CD4-positive, alpha-beta memory T cell (primary cell): Measurements from ENCODE around the gene CELA2B. TPM values are rescaled to one million over a fixed set of nuclear protein-coding genes. Genes with fewer than 3 reads are reported as not detected.

Experiments
- CTCF ChIA-PET: fragments of 350-600 bp; sonication (Branson Sonifier 250); formaldehyde crosslinking; loops from one replicate; lab custom pipeline; 2021; ENCODE audit warnings: inconsistent platforms; ENCODE audit not compliant: partially characterized antibody; lab: Charles Lee
- POLR2A ChIA-PET: fragments of 350-600 bp; sonication (Branson Sonifier 250); formaldehyde crosslinking; loops from one replicate; lab custom pipeline; 2021; ENCODE audit not compliant: partially characterized antibody; lab: Charles Lee
- DNase-seq, 5 donors: peaks; one replicate each; pipeline versions ENCODE4 v3.0.0 to v3.0.0-alpha.2; 2020 to 2022; ENCODE audit warnings: mixed read lengths in 1 of 5
- H3K27ac ChIP-seq: one replicate; pipeline ENCODE4 v1.7.0; 2013; ENCODE audit warnings: low read depth, low read length
- H3K27me3 ChIP-seq: 2 replicates; pipeline ENCODE4 v1.7.0; 2013; ENCODE audit warnings: mild to moderate bottlenecking, low read length, moderate library complexity; ENCODE audit not compliant: insufficient read depth
- H3K36me3 ChIP-seq: 2 replicates; pipeline ENCODE4 v1.7.0; 2013; ENCODE audit warnings: mild to moderate bottlenecking, low read length, moderate library complexity; ENCODE audit not compliant: insufficient read depth
- H3K4me1 ChIP-seq: 2 replicates; pipeline ENCODE4 v1.7.0; 2013; ENCODE audit warnings: mild to moderate bottlenecking, low read length, moderate library complexity; ENCODE audit not compliant: insufficient read depth
- H3K4me3 ChIP-seq, 2 donors: one replicate each; pipeline ENCODE4 v1.7.0; 2013; ENCODE audit warnings: low read length in 2 of 2, mild to moderate bottlenecking in 1 of 2
- H3K9me3 ChIP-seq, 2 donors: one replicate each; pipeline ENCODE4 v1.7.0; 2013; ENCODE audit warnings: low read length in 2 of 2, control low read depth in 1 of 2; ENCODE audit not compliant: control insufficient read depth in 1 of 2
- H3K27ac Mint-ChIP-seq, 7 donors: one replicate each; pipeline ENCODE4 v1.8.0; 2020 to 2021; ENCODE audit warnings: mixed read lengths in 7 of 7, mild to moderate bottlenecking in 6 of 7, inconsistent platforms in 3 of 7, moderate library complexity in 3 of 7
- H3K27me3 Mint-ChIP-seq, 2 donors: one replicate each; pipeline ENCODE4 v1.8.0; 2020 to 2021; ENCODE audit warnings: mixed read lengths in 2 of 2
- H3K36me3 Mint-ChIP-seq, 2 donors: one replicate each; pipeline ENCODE4 v1.8.0; 2020 to 2021; ENCODE audit warnings: mixed read lengths in 2 of 2, inconsistent platforms in 1 of 2, mild to moderate bottlenecking in 1 of 2
- H3K4me1 Mint-ChIP-seq, 4 donors: one replicate each; pipeline ENCODE4 v1.8.0; 2020 to 2021; ENCODE audit warnings: mixed read lengths in 4 of 4, mild to moderate bottlenecking in 1 of 4
- H3K4me3 Mint-ChIP-seq, 8 donors: one replicate each; pipeline ENCODE4 v1.8.0; 2020 to 2021; ENCODE audit warnings: mixed read lengths in 8 of 8, mild to moderate bottlenecking in 7 of 8, moderate library complexity in 6 of 8, inconsistent platforms in 3 of 8
- H3K9me3 Mint-ChIP-seq, 8 donors: one replicate each; pipeline ENCODE4 v1.8.0; 2020 to 2021; ENCODE audit warnings: mixed read lengths in 8 of 8, mild to moderate bottlenecking in 5 of 8, inconsistent platforms in 3 of 8, moderate library complexity in 1 of 8
- intact Hi-C: fragments of 100-400 bp; cut with micrococcal nuclease; formaldehyde crosslinking; loops from one replicate; pipeline ENCODE4 v1.15.1; 2023
- polyA plus RNA-seq, 2 donors: library from polyadenylated mRNA; unstranded; fragments of 300-500 nt; fragmentation: Illumina TruSeq; gene quantifications; one replicate each; pipeline ENCODE4 v1.2.3, GENCODE V29; 2021
- total RNA-seq, 2 experiments: library from RNA; stranded (reverse); gene quantifications; one replicate each; pipeline ENCODE4 v1.2.3, GENCODE V29; 2021

Gene CELA2B
- total and polyA plus RNA-seq, 4 experiments from 2014 or later = not detected

DNA sequence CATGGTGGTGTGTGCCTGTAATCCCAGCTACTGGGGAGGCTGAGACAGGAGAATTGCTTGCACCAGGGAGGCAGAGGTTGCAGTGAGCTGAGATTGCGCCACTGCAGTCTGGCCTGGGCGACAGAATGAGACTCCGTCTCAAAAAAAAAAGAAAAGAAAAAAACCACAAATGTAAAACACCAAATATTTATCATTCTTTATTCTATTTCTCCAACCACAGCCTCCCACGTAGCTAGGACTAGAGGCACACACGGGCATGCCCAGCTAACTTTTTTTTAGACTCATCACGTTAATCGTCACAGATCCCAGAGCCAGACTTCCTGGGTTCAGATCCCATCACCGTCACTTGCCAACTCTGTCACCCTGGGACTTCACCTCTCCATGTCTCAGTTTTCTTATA, 64.3 kb downstream of the CELA2B start:
- H3K9me3 Mint-ChIP-seq = peaks cover 0 to 2% (median 0%) of the 10 kb centered on the region in 8 donors
- H3K4me1 Mint-ChIP-seq = peaks cover 0 to 14% (median 5%) of the 10 kb centered on the region in 4 donors
- H3K27ac ChIP-seq = no peak overlapping the region
- no peak overlapping the region for H3K4me3 ChIP-seq
- H3K4me3 Mint-ChIP-seq = no peak overlapping the region
- no peak for DNase-seq
- H3K27me3 ChIP-seq = no peaks in the 10 kb centered on the region
- intact Hi-C loops = no loop called here
- peak overlapping the region in 1 of 7 donors; percentile 41 for H3K27ac Mint-ChIP-seq
- ChIA-PET CTCF (no interaction called here), POLR2A (no interaction called here)
- no peaks in the 10 kb centered on the region for H3K9me3 ChIP-seq
- no peaks in the 10 kb centered on the region for H3K27me3 Mint-ChIP-seq
- H3K36me3 Mint-ChIP-seq = peaks cover 35 to 64% of the 10 kb centered on the region in 2 donors
- H3K36me3 ChIP-seq = peaks cover 31% of the 10 kb centered on the region
- H3K4me1 ChIP-seq = no peaks in the 10 kb centered on the region

Other genes with a start within 250 kb of the CELA2B start
- not detected for gene FHAD1, start 228.9 kb upstream of the CELA2B start, total RNA-seq
- under 1 TPM in 1 of 2 donors, not detected in 1; 0.03 TPM for gene FHAD1, start 228.9 kb upstream of the CELA2B start, polyA plus RNA-seq
- gene EFHD2, start 66.2 kb upstream of the CELA2B start, total RNA-seq = 10 to 100 TPM; 46.4 to 50.3 TPM
- gene EFHD2, start 66.2 kb upstream of the CELA2B start, polyA plus RNA-seq = 10 to 100 TPM; 58.4 to 66.7 TPM
- under 1 TPM in 1 of 2 experiments, not detected in 1; 0.17 TPM for gene CTRC, start 37.7 kb upstream of the CELA2B start, total RNA-seq
- gene CTRC, start 37.7 kb upstream of the CELA2B start, polyA plus RNA-seq = not detected
- gene CELA2A, start 19.4 kb upstream of the CELA2B start, total RNA-seq = not detected
- gene CELA2A, start 19.4 kb upstream of the CELA2B start, polyA plus RNA-seq = not detected
- 10 to 100 TPM; 11.3 to 11.7 TPM for gene CASP9, start 48.1 kb downstream of the CELA2B start, total RNA-seq
- gene CASP9, start 48.1 kb downstream of the CELA2B start, polyA plus RNA-seq = 1 to 10 TPM; 8.3 to 8.6 TPM
- 10 to 100 TPM; 29.6 to 31.0 TPM for gene DNAJC16, start 50.7 kb downstream of the CELA2B start, total RNA-seq
- gene DNAJC16, start 50.7 kb downstream of the CELA2B start, polyA plus RNA-seq = 1 to 10 TPM; 5.1 to 8.2 TPM
- 1 to 10 TPM; 3.3 to 3.6 TPM for gene AGMAT, start 108.9 kb downstream of the CELA2B start, total RNA-seq
- gene AGMAT, start 108.9 kb downstream of the CELA2B start, polyA plus RNA-seq = 1 to 10 TPM; 6.1 to 7.1 TPM
- gene DDI2, start 141.4 kb downstream of the CELA2B start, total RNA-seq = 10 to 100 TPM; 46.2 to 47.6 TPM
- gene DDI2, start 141.4 kb downstream of the CELA2B start, polyA plus RNA-seq = 1 to 10 TPM; 1.0 to 5.2 TPM
- gene PLEKHM2, start 208.2 kb downstream of the CELA2B start, total RNA-seq = 10 to 100 TPM; 53.1 to 59.8 TPM
- gene PLEKHM2, start 208.2 kb downstream of the CELA2B start, polyA plus RNA-seq = 1 to 10 TPM; 2.0 to 8.8 TPM